HG03558 (cell line): ENCODE results near the gene SLC6A18.
"Not testable (repeated sequence)": the region's sequence is repeated elsewhere in the genome, so short reads cannot be mapped to it uniquely, and the experiment has no call there.

ENCODE experiments used
- ATAC-seq: cut with Tn5 transposase; IDR thresholded peaks from one replicate; pipeline ENCODE4 v1.9.1; 2021; ENCODE audit warnings: moderate number of reproducible peaks; ENCODE audit not compliant: unreplicated experiment; ENCODE audit errors: extremely low read depth

SLC6A18 gene

GRCh38 chr5:1228120-1228519 lies 2.9 kb downstream of the SLC6A18 start:
- no peak for ATAC-seq

- ATAC-seq: not testable (repeated sequence)
These were observed 3.8 kb downstream of the SLC6A18 start for GRCh38 chr5:1229023-1229422.

DNA sequence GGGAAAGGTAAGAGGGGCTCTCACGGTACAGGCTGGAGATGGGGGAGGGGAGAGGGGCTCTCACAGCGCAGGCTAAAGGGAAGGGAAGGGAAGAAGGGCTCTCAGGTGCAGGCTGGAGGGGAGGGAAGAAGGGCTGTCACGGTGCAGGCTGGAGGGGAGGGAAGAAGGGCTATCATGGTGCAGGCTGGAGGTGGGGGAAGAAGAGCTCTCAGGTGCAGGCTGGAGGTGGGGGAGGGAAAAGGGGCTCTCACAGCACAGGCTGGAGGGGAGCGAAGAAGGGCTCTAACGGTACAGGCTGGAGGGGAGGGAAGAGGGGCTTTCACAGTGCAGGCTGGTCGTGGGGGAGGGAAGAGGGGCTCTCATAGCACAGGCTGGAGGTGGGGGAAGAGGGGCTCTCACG lies 4.6 kb downstream of the SLC6A18 start:
- no peak for ATAC-seq

- ATAC-seq: no peak
These were observed 5.4 kb downstream of the SLC6A18 start for GRCh38 chr5:1230551-1230950.

DNA sequence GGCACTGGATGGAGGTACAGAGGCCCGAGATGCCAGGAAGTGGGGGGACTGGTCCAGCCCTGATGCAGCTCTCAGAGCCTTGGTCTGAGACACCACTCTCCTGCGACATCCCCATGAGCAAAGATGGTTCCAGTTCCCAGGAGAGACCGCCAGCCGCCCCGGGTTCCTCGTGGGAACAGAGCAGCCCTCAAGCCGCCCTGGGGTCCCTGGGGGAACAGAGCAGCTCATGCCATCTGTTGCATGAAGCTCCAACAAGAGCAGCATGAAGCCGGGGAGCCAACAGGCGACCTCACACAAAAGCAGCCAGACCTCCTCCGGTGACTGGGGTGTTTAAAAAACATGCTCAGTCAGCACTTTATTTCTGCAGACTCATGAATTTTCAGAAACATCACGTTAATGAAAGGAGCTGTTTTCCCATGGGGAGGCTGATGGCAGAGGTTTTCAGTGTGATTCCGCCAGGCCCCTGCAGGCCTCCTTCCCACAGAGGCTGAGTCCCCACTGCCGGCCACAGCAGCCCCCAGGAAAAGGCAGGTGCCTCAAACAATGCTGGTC lies 6.2 kb downstream of the SLC6A18 start:
- ATAC-seq: no peak

DNA sequence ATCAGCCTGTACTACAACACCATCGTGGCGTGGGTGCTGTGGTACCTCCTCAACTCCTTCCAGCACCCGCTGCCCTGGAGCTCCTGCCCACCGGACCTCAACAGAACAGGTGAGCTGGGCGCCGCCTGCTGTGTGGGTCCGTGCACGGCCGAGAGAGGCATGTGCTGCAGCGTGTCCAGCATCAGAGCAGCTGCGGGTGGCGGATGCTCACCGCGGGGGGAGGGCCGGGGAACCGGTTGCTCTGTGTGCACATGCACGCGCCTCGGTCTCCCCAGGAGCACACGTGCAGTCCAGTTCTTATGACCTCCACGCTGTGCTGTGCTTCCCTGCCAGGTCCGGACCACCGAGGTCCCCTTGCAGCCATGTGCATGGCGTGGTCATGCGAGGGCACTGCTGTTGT lies 7.6 kb downstream of the SLC6A18 start:
- no peak for ATAC-seq

GRCh38 chr5:1235379-1235778 lies 10.2 kb downstream of the SLC6A18 start:
- ATAC-seq: no peak

DNA sequence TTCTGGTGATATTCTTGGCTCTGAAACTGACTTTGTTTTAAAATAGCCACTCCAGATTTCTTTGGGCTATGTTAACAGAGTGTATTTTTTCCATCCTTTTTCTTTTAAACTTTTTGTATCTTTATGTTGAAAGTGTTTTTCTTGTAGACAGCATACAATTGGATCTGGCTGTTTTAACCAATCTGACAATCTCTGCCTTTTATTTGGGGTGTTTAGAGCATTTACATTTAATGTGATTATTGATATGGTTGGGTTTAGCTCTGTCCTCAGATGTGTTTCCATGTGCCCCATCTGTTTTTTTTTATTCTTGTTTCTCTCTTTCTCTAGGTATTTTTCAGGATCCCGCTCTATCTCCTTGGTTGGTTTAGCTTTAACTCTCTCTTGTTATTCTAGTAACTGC lies 10.7 kb downstream of the SLC6A18 start:
- ATAC-seq: no peak

- ATAC-seq: no peak
These were observed 14.5 kb downstream of the SLC6A18 start for GRCh38 chr5:1239505-1240251.

- ATAC-seq: no peak
These were observed 15.5 kb downstream of the SLC6A18 start for GRCh38 chr5:1240496-1241260.

- no peak for ATAC-seq
These were observed 16.4 kb downstream of the SLC6A18 start for GRCh38 chr5:1241509-1242080.

DNA sequence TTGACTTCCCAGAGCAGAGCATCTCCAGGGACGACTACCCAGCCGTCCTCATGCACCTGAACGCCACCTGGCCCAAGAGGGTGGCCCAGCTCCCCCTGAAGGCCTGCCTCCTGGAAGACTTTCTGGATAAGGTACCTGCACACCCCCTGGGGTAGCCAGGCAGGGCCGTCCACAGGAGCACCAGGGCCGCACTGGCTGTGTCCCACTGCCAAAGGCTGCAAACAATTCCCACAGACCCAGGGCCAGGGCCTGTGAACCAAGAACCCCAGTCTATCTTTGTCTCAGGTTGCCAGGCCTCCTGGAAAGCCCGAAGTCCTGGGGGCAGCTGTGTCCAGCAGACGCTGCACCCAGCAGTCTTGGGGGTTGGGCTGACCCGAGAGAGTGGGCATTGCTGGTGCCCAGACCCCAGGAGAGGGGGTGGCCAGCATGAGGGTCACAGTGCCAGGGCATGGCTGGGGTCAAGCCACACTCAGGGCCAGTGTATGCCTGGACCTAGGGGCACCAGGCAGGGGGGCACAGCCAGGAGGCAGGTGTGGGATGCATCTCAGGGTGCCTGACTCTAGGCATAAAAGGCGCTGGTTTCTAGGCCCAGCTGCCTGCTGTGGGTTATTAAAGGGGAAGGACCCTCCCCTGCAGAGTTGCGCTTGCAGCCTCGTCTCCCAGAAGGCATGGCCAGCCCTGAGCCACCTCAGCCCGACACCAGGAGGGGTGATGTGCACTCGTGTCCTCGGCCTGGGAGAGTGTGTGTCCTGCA lies 17.7 kb downstream of the SLC6A18 start:
- no peak for ATAC-seq

DNA sequence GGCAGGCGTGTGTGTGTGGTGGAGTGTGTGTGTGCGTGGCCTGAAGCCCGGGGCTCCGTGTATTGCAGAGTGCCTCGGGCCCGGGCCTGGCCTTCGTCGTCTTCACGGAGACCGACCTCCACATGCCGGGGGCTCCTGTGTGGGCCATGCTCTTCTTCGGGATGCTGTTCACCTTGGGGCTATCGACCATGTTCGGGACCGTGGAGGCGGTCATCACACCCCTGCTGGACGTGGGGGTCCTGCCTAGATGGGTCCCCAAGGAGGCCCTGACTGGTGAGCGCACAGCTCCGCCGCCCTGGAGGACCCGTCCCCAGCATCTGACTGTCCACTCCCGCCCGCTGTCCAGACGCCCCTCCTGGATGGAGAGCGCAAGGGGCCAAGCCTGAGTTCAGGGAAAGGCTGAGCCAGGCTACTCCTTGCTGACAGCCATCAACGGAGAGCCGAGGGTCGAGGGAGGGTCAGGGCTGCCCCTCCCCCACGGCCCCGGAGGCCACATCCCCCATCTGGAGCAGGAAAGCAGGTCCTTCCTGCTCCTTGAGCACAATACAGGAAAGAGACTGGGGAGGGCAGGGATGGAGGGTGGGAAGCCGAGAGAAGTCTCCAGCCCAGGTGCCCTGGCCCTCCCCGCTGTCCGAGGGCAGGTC lies 18.4 kb downstream of the SLC6A18 start:
- no peak for ATAC-seq

DNA sequence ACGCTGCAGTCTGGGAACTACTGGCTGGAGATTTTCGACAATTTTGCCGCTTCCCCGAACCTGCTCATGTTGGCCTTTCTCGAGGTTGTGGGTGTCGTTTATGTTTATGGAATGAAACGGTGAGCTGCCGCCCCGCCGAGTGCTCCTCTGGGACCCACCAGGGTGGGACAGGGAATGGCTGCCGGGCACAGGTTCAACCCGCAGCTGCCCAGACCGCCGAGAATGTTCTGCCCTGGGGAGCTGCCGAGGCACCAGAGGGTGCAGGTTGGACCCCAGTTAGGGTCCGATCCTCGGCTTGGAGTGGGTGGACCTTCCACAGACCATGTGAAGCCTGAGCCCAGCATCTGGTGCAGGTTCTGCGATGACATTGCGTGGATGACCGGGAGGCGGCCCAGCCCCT lies 19.1 kb downstream of the SLC6A18 start:
- ATAC-seq: no peak

- no peak for ATAC-seq
These were observed 19.8 kb downstream of the SLC6A18 start for GRCh38 chr5:1244976-1245375.

DNA sequence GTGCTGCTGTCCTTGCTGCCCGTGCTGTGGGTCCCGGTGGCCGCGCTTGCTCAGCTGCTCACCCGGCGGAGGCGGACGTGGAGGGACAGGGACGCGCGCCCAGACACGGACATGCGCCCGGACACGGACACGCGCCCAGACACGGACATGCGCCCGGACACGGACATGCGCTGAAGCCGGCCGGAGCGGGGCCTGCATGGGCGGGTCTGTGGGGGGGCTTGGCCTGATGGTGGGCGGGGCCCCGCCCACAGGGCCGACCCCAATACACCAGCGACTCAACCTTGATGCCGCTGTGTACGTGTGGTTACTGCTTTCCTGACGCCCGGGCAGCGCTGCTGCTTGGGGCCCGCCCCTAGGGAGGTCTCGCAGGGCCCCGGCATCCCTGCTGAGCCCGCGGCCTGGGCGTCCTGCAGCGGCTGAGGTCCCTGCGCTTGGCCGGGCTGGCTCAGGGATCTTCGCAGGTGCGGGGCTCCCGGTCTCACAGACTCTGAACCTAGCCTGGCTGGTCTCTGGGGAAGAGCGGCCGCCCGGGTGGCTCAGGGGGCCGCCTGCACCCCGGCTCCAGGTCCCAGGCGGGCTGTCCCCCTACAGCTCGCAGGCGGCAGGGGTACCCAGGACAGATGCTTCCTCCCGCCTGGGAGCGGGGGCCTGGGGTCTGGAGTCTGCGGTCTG lies 20.9 kb downstream of the SLC6A18 start:
- ATAC-seq: no peak

- no peak for ATAC-seq
These were observed 21.7 kb downstream of the SLC6A18 start for GRCh38 chr5:1246711-1247431.

DNA sequence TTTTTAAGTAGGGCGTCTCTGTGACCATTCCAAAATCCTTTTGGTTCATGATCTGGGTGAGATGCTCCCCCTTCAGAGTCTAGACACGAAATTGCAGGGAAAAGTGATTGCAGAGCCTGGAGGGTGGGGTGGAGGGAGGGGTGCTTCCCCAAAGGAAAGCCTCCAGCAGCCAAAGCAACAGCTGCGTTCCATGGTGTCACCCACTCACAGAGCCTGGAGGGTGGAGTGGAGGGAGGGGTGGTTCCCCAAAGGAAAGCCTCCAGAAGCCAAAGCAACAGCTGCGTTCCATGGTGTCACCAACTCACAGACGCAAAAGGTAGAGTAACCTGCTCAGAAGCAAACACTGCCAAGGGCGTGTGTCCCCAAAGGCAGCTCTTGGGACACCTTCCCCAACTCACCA lies 22.6 kb downstream of the SLC6A18 start:
- no peak for ATAC-seq
